CD14-positive monocyte (primary cell): Measurements from ENCODE around the gene HS3ST3B1. TPM values are rescaled to one million over a fixed set of nuclear protein-coding genes. Genes with fewer than 3 reads are reported as not detected.

Experiments used
- DNase-seq, 3 donors: peaks; one replicate each; pipeline ENCODE4 v3.0.0-alpha.2; 2011 to 2022
- H2AFZ ChIP-seq: 2 replicates; pipeline ENCODE4 v1.6.0; 2012; ENCODE audit warnings: mild to moderate bottlenecking, low read depth, low read length, inconsistent platforms; ENCODE audit not compliant: insufficient read depth, poor library complexity, severe bottlenecking
- H3K27ac ChIP-seq, 2 donors: 1 replicate in 1 of 2; 2 replicates in 1 of 2; pipeline ENCODE4 v1.5.1; 2012 to 2013; ENCODE audit warnings: low read length in 2 of 2, control low read depth in 1 of 2, inconsistent platforms in 1 of 2, low read depth in 1 of 2, mild to moderate bottlenecking in 1 of 2
- H3K27me3 ChIP-seq, 2 donors: one replicate each; pipeline versions ENCODE4 v1.6.0 to v1.6.1; 2011 to 2013; ENCODE audit warnings: low read length in 2 of 2; ENCODE audit not compliant: control insufficient read depth in 2 of 2, insufficient read depth in 2 of 2
- H3K36me3 ChIP-seq, 2 donors: replicated peaks in 1 of 2; 1 replicate in 1 of 2; 2 replicates in 1 of 2; pipeline versions ENCODE4 v1.5.1 to v1.6.1; 2012 to 2013; ENCODE audit warnings: low read length in 2 of 2, control low read depth in 1 of 2, inconsistent platforms in 1 of 2, mild to moderate bottlenecking in 1 of 2; ENCODE audit not compliant: insufficient read depth in 2 of 2, control insufficient read depth in 1 of 2
- H3K4me1 ChIP-seq, 2 donors: 1 replicate in 1 of 2; 2 replicates in 1 of 2; pipeline versions ENCODE4 v1.5.1 to v1.6.1; 2012 to 2013; ENCODE audit warnings: low read length in 2 of 2, control low read depth in 1 of 2, inconsistent platforms in 1 of 2, mild to moderate bottlenecking in 1 of 2, moderate library complexity in 1 of 2; ENCODE audit not compliant: insufficient read depth in 2 of 2, control insufficient read depth in 1 of 2
- H3K4me2 ChIP-seq: replicated peaks from 2 replicates; pipeline ENCODE3; 2012; ENCODE audit warnings: low read length, moderate library complexity, mild to moderate bottlenecking; ENCODE audit not compliant: poor library complexity, severe bottlenecking; ENCODE audit errors: extremely low read depth
- H3K4me3 ChIP-seq, 3 experiments: fragments of 200-600 bp in 1 of 3; sonication (generic) in 1 of 3; replicated peaks in 1 of 3; 1 replicate in 2 of 3; 2 replicates in 1 of 3; pipeline ENCODE4 v1.5.1; 2011 to 2013; ENCODE audit warnings: low read length in 3 of 3, mild to moderate bottlenecking in 3 of 3, control low read depth in 2 of 3, low read depth in 2 of 3, inconsistent platforms in 1 of 3, moderate library complexity in 1 of 3
- H3K79me2 ChIP-seq: 2 replicates; pipeline ENCODE4 v1.6.0; 2012; ENCODE audit warnings: mild to moderate bottlenecking, control low read depth, inconsistent platforms, low read length, moderate library complexity; ENCODE audit not compliant: insufficient read depth
- H3K9ac ChIP-seq: 2 replicates; pipeline ENCODE4 v1.6.0; 2017; ENCODE audit warnings: low read length, mild to moderate bottlenecking; ENCODE audit not compliant: insufficient read depth, poor library complexity, severe bottlenecking
- H3K9me3 ChIP-seq, 2 donors: replicated peaks in 1 of 2; 1 replicate in 1 of 2; 2 replicates in 1 of 2; pipeline versions ENCODE4 v1.5.1 to v1.6.1; 2012 to 2013; ENCODE audit warnings: low read length in 2 of 2, control low read depth in 1 of 2; ENCODE audit not compliant: control insufficient read depth in 1 of 2, insufficient read depth in 1 of 2
- H4K20me1 ChIP-seq: 2 replicates; pipeline ENCODE4 v1.6.0; 2012; ENCODE audit warnings: mild to moderate bottlenecking, low read length, control low read depth, moderate library complexity; ENCODE audit not compliant: insufficient read depth
- H3K27ac Mint-ChIP-seq, 7 donors: one replicate each; pipeline ENCODE4 v1.8.0; 2020; ENCODE audit warnings: mild to moderate bottlenecking in 7 of 7, mixed read lengths in 7 of 7, moderate library complexity in 6 of 7, inconsistent platforms in 2 of 7
- H3K27me3 Mint-ChIP-seq, 3 donors: one replicate each; pipeline ENCODE4 v1.8.0; 2021 to 2022; ENCODE audit warnings: low read depth in 3 of 3, mild to moderate bottlenecking in 3 of 3, mixed read lengths in 3 of 3, moderate library complexity in 3 of 3, inconsistent platforms in 1 of 3
- H3K36me3 Mint-ChIP-seq, 2 donors: one replicate each; pipeline ENCODE4 v1.8.0; 2020; ENCODE audit warnings: mixed read lengths in 2 of 2, inconsistent platforms in 1 of 2, mild to moderate bottlenecking in 1 of 2
- H3K4me1 Mint-ChIP-seq: one replicate; pipeline ENCODE4 v1.8.0; 2020; ENCODE audit warnings: mild to moderate bottlenecking, mixed read lengths
- H3K4me3 Mint-ChIP-seq, 2 donors: one replicate each; pipeline ENCODE4 v1.8.0; 2020; ENCODE audit warnings: mild to moderate bottlenecking in 2 of 2, mixed read lengths in 2 of 2, moderate library complexity in 1 of 2
- H3K9me3 Mint-ChIP-seq, 7 donors: one replicate each; pipeline ENCODE4 v1.8.0; 2020 to 2022; ENCODE audit warnings: mixed read lengths in 7 of 7, mild to moderate bottlenecking in 6 of 7, moderate library complexity in 6 of 7, inconsistent platforms in 2 of 7
- CTCF ChIP-seq: fragments of 200-600 bp; IDR thresholded peaks from one replicate; pipeline ENCODE4 v1.8.0; 2022; ENCODE audit warnings: antibody characterized with exemption, mild to moderate bottlenecking
- WGBS: methylation state at CpG from one replicate; pipeline ENCODE4 v1.1.5; 2013; ENCODE audit warnings: missing lambda C conversion rate; ENCODE audit not compliant: insufficient coverage; 5-methylcytosine and 5-hydroxymethylcytosine counted together
- intact Hi-C, 2 donors: fragments of 100-400 bp; cut with micrococcal nuclease; formaldehyde crosslinking; loops; one replicate each; pipeline versions ENCODE4 v1.15.0 to v1.15.1; 2023
- polyA plus RNA-seq, 3 donors: library from polyadenylated mRNA; depleted of rRNA in 1 of 3; unstranded in 2 of 3; stranded (reverse) in 1 of 3; fragments of 300-500 nt in 2 of 3; fragments of >200 nt in 1 of 3; fragmentation: Illumina TruSeq in 2 of 3; gene quantifications; 1 replicate in 2 of 3; 2 replicates in 1 of 3; pipeline ENCODE4 v1.2.3, GENCODE V29; 2012 to 2021

Gene HS3ST3B1
- polyA plus RNA-seq, 3 donors = 0.09 to 0.73 (median 0.32) TPM

DNA sequence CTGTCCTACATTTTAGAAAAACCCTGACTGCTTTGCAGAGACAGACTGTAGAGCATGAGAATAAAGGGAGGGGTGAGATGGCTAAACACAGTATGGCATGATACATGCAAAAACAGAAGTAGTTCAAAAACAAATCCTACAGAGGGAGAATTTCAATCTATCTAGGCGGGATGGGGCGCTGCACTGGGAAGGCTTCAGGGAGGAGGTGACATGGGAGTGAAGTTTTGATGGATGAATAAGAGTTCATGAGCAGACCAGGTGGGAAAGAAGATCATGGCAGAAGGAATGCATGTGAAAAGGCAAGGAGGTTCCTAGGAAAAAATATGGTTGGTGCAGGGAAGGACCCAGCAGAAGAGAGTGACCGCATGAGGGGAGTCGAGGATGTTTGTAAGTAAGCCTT, 19.2 kb downstream of the HS3ST3B1 start:
- Histone ChIP-seq H3K27me3 (no peaks in the 10 kb centered on the region), H3K79me2 (no peaks in the 10 kb centered on the region), H4K20me1 (no peaks in the 10 kb centered on the region), H3K27ac (no peak overlapping the region), H3K9me3 (no peaks in the 10 kb centered on the region), H3K4me3 (no peak overlapping the region), H3K4me1 (no peaks in the 10 kb centered on the region), H2AFZ (no peak overlapping the region), H3K4me2 (no peak overlapping the region), H3K36me3 (no peaks in the 10 kb centered on the region), H3K9ac (no peak overlapping the region)
- intact Hi-C loops = no loop called here
- Mint-ChIP-seq H3K27me3 (peaks cover 0 to 4% (median 0%) of the 10 kb centered on the region in 3 donors), H3K4me1 (peaks cover 15% of the 10 kb centered on the region), H3K36me3 (no peaks in the 10 kb centered on the region), H3K27ac (no peak overlapping the region), H3K4me3 (no peak overlapping the region), H3K9me3 (peaks cover 0 to 3% (median 0%) of the 10 kb centered on the region in 7 donors)
- WGBS = 100% methylated on average over 1 of the region's 4 CpGs
- no peak for DNase-seq
- TF ChIP-seq CTCF = no peak

DNA sequence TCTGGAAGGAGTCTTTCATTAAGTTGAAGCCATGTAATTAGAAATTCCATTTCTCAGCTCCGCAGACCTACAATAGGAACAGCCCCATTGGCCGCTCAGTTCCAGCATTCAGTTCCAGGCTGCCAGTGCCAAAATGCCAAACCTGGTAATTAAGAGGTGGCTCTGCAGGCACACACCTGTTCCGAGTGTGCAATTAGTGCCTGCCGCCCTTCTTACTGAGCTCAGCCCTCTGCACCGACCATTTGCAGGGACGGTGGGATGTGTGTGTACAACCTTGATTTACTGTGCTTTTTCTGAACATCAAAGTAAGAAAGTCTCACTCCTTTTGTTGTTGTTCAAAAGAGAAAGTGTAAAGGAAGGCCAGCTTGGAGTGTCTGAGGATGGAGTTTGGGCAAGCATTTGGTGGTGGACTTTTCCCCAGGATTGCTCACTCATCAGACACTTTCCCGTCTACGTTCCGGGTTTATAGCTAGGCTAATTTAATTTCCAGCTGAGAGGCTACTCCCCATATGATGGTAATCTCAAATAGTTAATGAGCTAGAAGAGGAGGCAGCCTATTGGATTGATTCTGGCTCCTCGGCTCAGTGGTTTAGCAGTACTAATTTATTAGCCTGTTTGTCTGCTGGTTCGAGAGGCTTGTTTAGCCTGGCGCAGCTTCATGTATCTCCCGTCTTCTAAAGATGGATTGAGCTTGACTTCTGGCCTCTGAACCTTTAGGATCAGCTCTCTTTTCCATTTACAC, 20.0 kb downstream of the HS3ST3B1 start:
- no peak overlapping the region for H2AFZ ChIP-seq
- no peaks in the 10 kb centered on the region for H3K4me1 ChIP-seq
- Mint-ChIP-seq H3K27ac (no peak overlapping the region), H3K27me3 (peaks cover 0 to 4% (median 2%) of the 10 kb centered on the region in 3 donors), H3K9me3 (peaks cover 0 to 3% (median 0%) of the 10 kb centered on the region in 7 donors), H3K4me1 (peaks cover 17% of the 10 kb centered on the region), H3K36me3 (no peaks in the 10 kb centered on the region), H3K4me3 (no peak overlapping the region)
- no peak for TF ChIP-seq CTCF
- H3K27me3 ChIP-seq = no peaks in the 10 kb centered on the region
- H3K4me3 ChIP-seq = no peak overlapping the region
- WGBS = 94% methylated on average over 6 of the region's 13 CpGs
- no peaks in the 10 kb centered on the region for H3K36me3 ChIP-seq
- no peaks in the 10 kb centered on the region for H3K79me2 ChIP-seq
- intact Hi-C loops = no loop called here
- H3K9me3 ChIP-seq = no peaks in the 10 kb centered on the region
- no peak overlapping the region for H3K9ac ChIP-seq
- no peak for DNase-seq
- no peak overlapping the region for H3K4me2 ChIP-seq
- no peaks in the 10 kb centered on the region for H4K20me1 ChIP-seq
- H3K27ac ChIP-seq = no peak overlapping the region
